Occipital lobe (tissue), 2 donors: ENCODE measurements around the gene ARPIN. TPM values are rescaled to one million over a fixed set of nuclear protein-coding genes. Genes with fewer than 3 reads are reported as not detected.
"Not testable (repeated sequence)": the region's sequence is repeated elsewhere in the genome, so short reads cannot be mapped to it uniquely, and the experiment has no call there.

Experiments used
- DNase-seq: peaks from one replicate; lab custom pipeline; 2025; lab: John Stamatoyannopoulos, UW
- total RNA-seq: library from RNA; depleted of rRNA; stranded (reverse); fragments of >200 nt; gene quantifications from one replicate; pipeline ENCODE4 v1.2.3, GENCODE V29; 2014

Gene ARPIN
- total RNA-seq, 1 donor from 2014 or later, result 15.9 TPM

GRCh38 chr15:89910891-89911626, 1.7 kb downstream of the ARPIN start:
- DNase-seq, result no peak

- DNase-seq, result no peak
Measured at GRCh38 chr15:89909611-89910010, 3.1 kb downstream of the ARPIN start.

GRCh38 chr15:89908226-89908625, 4.5 kb downstream of the ARPIN start:
- DNase-seq, result no peak

- DNase-seq, result no peak
Measured at GRCh38 chr15:89907289-89907688, 5.5 kb downstream of the ARPIN start.

- no peak for DNase-seq
Measured at GRCh38 chr15:89905846-89906378, 6.8 kb downstream of the ARPIN start.

GRCh38 chr15:89904519-89904918, 8.2 kb downstream of the ARPIN start:
- DNase-seq, result no peak

GRCh38 chr15:89903858-89904130, 9.0 kb downstream of the ARPIN start:
- no peak for DNase-seq

GRCh38 chr15:89903015-89903857, 9.5 kb downstream of the ARPIN start:
- no peak for DNase-seq

GRCh38 chr15:89900849-89901248, 11.9 kb downstream of the ARPIN start:
- no peak for DNase-seq

- no peak for DNase-seq
Measured at GRCh38 chr15:89899951-89900567, 12.7 kb downstream of the ARPIN start.

GRCh38 chr15:89899295-89899945, 13.3 kb downstream of the ARPIN start:
- DNase-seq, result no peak

- no peak for DNase-seq
Measured at GRCh38 chr15:89898614-89899294, 14.0 kb downstream of the ARPIN start.

GRCh38 chr15:89898146-89898545, 14.6 kb downstream of the ARPIN start:
- no peak for DNase-seq

- DNase-seq, result peak; percentile 91
Measured at GRCh38 chr15:89893696-89894447, 18.9 kb downstream of the ARPIN start, which contains the start of gene AP3S2. AP3S2 (minus strand) TSS chr15:89893994; CDS start chr15:89893949, 45 bp downstream.

GRCh38 chr15:89893027-89893426, 19.7 kb downstream of the ARPIN start:
- DNase-seq, result no peak

- DNase-seq, result no peak
Measured at GRCh38 chr15:89888214-89888804, 24.4 kb downstream of the ARPIN start.

GRCh38 chr15:89885611-89886010, 27.1 kb downstream of the ARPIN start:
- DNase-seq, result no peak

- DNase-seq, result not testable (repeated sequence)
Measured at GRCh38 chr15:89885179-89885578, 27.6 kb downstream of the ARPIN start.

- no peak for DNase-seq
Measured at GRCh38 chr15:89883518-89883917, 29.2 kb downstream of the ARPIN start.

GRCh38 chr15:89880727-89881126, 32.0 kb downstream of the ARPIN start:
- no peak for DNase-seq
